ENCODE results near the gene POLR3B. TPM values are rescaled to one million over a fixed set of nuclear protein-coding genes. Genes with fewer than 3 reads are reported as not detected.

The POLR3B gene
- total and polyA plus RNA-seq, 4 donors = 5.4 to 12.2 (median 7.0) TPM

DNA sequence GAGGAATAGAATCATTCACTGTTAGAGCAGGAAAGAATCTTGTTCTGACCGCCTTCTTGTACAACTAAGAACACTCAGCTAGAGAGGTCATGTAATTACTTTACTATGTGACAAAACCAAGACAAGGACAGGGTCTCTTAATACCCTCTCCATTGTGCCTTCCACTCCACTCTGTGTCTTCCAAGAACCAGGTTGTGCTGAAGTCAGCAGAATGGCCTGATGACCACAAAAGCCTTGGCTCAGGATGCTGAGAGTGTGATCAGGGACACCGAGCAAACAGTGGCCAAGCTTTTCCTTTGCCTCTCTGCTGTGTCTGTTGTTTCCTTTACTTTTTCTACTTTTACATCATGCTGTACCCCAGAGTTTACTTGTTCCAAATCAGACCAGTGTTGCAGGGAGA lies 142.1 kb downstream of the POLR3B start:
- no peak overlapping the region for H3K4me3 ChIP-seq (ENCODE audit: low read depth in 1 of 3, low read length in 3 of 3)
- H3K9ac ChIP-seq (ENCODE audit: low read depth in 1 of 2, low read length in 2 of 2) = no peak overlapping the region
- H3K27ac ChIP-seq (ENCODE audit: low read depth in 1 of 2, low read length in 2 of 2) = no peak overlapping the region
- no peaks in the 10 kb centered on the region for H3K27me3 ChIP-seq (ENCODE audit: control insufficient read depth in 4 of 4, insufficient read depth in 4 of 4, low read length in 3 of 4)
- WGBS = 96% methylated on average over 2 of the region's 2 CpGs
- DNase-seq (ENCODE audit: low spot score) = no peak
- H3K9me3 ChIP-seq (ENCODE audit: control insufficient read depth in 4 of 4, low read length in 3 of 4) = no peaks in the 10 kb centered on the region
- peaks cover 0 to 36% (median 24%) of the 10 kb centered on the region in 4 donors for H3K36me3 ChIP-seq (ENCODE audit: control insufficient read depth in 4 of 4, insufficient read depth in 3 of 4, low read depth in 1 of 4, low read length in 3 of 4)
- H3K4me1 ChIP-seq (ENCODE audit: control insufficient read depth in 4 of 4, insufficient read depth in 4 of 4, low read length in 3 of 4) = no peaks in the 10 kb centered on the region
- TF ChIP-seq YY1 (IDR thresholded peaks at IDR 0.05) (no peak), FOXA1 (IDR thresholded peaks at IDR 0.05) (no peak), NR2F2 (IDR thresholded peaks at IDR 0.05) (no peak), HNF4A (conservative IDR thresholded peaks at IDR 0.05) (no peak), RAD21 (IDR thresholded peaks at IDR 0.05) (no peak), JUND (IDR thresholded peaks at IDR 0.05) (no peak), TAF1 (conservative IDR thresholded peaks at IDR 0.05) (no peak), FOXA2 (IDR thresholded peaks at IDR 0.05) (no peak), SP1 (IDR thresholded peaks at IDR 0.05) (no peak), RXRA (IDR thresholded peaks at IDR 0.05) (no peak), EGR1 (IDR thresholded peaks at IDR 0.05; ENCODE audit: low read depth in 2 of 2) (no peak), GABPA (IDR thresholded peaks at IDR 0.05 in 1 of 2, conservative IDR thresholded peaks at IDR 0.05 in 1 of 2) (no peak), HNF4G (IDR thresholded peaks at IDR 0.05) (no peak)
- TF ChIP-seq, protein P1, sequence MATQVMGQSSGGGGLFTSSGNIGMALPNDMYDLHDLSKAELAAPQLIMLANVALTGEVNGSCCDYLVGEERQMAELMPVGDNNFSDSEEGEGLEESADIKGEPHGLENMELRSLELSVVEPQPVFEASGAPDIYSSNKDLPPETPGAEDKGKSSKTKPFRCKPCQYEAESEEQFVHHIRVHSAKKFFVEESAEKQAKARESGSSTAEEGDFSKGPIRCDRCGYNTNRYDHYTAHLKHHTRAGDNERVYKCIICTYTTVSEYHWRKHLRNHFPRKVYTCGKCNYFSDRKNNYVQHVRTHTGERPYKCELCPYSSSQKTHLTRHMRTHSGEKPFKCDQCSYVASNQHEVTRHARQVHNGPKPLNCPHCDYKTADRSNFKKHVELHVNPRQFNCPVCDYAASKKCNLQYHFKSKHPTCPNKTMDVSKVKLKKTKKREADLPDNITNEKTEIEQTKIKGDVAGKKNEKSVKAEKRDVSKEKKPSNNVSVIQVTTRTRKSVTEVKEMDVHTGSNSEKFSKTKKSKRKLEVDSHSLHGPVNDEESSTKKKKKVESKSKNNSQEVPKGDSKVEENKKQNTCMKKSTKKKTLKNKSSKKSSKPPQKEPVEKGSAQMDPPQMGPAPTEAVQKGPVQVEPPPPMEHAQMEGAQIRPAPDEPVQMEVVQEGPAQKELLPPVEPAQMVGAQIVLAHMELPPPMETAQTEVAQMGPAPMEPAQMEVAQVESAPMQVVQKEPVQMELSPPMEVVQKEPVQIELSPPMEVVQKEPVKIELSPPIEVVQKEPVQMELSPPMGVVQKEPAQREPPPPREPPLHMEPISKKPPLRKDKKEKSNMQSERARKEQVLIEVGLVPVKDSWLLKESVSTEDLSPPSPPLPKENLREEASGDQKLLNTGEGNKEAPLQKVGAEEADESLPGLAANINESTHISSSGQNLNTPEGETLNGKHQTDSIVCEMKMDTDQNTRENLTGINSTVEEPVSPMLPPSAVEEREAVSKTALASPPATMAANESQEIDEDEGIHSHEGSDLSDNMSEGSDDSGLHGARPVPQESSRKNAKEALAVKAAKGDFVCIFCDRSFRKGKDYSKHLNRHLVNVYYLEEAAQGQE (IDR thresholded peaks at IDR 0.05) = no peak
- TF ChIP-seq, protein P2, sequence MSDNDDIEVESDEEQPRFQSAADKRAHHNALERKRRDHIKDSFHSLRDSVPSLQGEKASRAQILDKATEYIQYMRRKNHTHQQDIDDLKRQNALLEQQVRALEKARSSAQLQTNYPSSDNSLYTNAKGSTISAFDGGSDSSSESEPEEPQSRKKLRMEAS (IDR thresholded peaks at IDR 0.05) = no peak
- TF ChIP-seq, protein P3, sequence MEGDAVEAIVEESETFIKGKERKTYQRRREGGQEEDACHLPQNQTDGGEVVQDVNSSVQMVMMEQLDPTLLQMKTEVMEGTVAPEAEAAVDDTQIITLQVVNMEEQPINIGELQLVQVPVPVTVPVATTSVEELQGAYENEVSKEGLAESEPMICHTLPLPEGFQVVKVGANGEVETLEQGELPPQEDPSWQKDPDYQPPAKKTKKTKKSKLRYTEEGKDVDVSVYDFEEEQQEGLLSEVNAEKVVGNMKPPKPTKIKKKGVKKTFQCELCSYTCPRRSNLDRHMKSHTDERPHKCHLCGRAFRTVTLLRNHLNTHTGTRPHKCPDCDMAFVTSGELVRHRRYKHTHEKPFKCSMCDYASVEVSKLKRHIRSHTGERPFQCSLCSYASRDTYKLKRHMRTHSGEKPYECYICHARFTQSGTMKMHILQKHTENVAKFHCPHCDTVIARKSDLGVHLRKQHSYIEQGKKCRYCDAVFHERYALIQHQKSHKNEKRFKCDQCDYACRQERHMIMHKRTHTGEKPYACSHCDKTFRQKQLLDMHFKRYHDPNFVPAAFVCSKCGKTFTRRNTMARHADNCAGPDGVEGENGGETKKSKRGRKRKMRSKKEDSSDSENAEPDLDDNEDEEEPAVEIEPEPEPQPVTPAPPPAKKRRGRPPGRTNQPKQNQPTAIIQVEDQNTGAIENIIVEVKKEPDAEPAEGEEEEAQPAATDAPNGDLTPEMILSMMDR (IDR thresholded peaks at IDR 0.05; ENCODE audit: low read depth, low read length, missing input control) = no peak
- TF ChIP-seq, protein P4, sequence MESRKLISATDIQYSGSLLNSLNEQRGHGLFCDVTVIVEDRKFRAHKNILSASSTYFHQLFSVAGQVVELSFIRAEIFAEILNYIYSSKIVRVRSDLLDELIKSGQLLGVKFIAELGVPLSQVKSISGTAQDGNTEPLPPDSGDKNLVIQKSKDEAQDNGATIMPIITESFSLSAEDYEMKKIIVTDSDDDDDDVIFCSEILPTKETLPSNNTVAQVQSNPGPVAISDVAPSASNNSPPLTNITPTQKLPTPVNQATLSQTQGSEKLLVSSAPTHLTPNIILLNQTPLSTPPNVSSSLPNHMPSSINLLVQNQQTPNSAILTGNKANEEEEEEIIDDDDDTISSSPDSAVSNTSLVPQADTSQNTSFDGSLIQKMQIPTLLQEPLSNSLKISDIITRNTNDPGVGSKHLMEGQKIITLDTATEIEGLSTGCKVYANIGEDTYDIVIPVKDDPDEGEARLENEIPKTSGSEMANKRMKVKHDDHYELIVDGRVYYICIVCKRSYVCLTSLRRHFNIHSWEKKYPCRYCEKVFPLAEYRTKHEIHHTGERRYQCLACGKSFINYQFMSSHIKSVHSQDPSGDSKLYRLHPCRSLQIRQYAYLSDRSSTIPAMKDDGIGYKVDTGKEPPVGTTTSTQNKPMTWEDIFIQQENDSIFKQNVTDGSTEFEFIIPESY (IDR thresholded peaks at IDR 0.05) = no peak
- TF ChIP-seq, protein P5, sequence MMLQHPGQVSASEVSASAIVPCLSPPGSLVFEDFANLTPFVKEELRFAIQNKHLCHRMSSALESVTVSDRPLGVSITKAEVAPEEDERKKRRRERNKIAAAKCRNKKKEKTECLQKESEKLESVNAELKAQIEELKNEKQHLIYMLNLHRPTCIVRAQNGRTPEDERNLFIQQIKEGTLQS (IDR thresholded peaks at IDR 0.05) = no peak

Measured in liver (tissue), 9 donors.